AG04450 (cell line): Measurements from ENCODE around the gene SLC25A45. TPM values are rescaled to one million over a fixed set of nuclear protein-coding genes. Genes with fewer than 3 reads are reported as not detected.

Experiments
- CTCF ChIA-PET: fragments of 300-600, 350-600 bp; formaldehyde crosslinking; extraction: SDS; loops from one replicate; lab custom pipeline; 2022; ENCODE audit warnings: antibody characterized with exemption, inconsistent platforms; lab: Charles Lee
- POLR2A ChIA-PET: fragments of 350-600 bp; formaldehyde crosslinking; extraction: SDS; loops from one replicate; lab custom pipeline; 2021; ENCODE audit warnings: antibody characterized with exemption, inconsistent platforms; lab: Yijun Ruan, JAX
- DNase-seq: peaks from one replicate; pipeline ENCODE4 v3.0.0-alpha.2; 2011; ENCODE audit warnings: low read depth, low spot score
- H3K27ac ChIP-seq: one replicate; pipeline ENCODE4 v1.5.1; 2012; ENCODE audit warnings: low read depth, low read length, control low read depth
- H3K27me3 ChIP-seq: one replicate; pipeline ENCODE4 v1.6.0; 2012; ENCODE audit warnings: low read length; ENCODE audit not compliant: control insufficient read depth, insufficient read depth
- H3K4me3 ChIP-seq: 2 replicates; pipeline ENCODE4 v1.5.1; 2011; ENCODE audit warnings: mild to moderate bottlenecking, low read depth, low read length, control low read depth
- H3K9me3 ChIP-seq: 2 replicates; pipeline ENCODE4 v1.5.1; 2012; ENCODE audit warnings: low read length; ENCODE audit not compliant: control insufficient read depth, insufficient read depth
- polyA plus RNA-seq: library from polyadenylated mRNA; depleted of rRNA; stranded (reverse); fragments of >200 nt; gene quantifications from 2 replicates; pipeline ENCODE4 v1.2.3, GENCODE V29; 2011
- TF ChIP-seq, protein P1 (sequence below): IDR thresholded peaks from 2 replicates; pipeline ENCODE4 v1.5.1; 2011; ENCODE audit warnings: low read depth, low read length, control low read depth, inconsistent platforms

The SLC25A45 gene
- polyA plus RNA-seq, 1 experiment: 0.76 TPM

DNA sequence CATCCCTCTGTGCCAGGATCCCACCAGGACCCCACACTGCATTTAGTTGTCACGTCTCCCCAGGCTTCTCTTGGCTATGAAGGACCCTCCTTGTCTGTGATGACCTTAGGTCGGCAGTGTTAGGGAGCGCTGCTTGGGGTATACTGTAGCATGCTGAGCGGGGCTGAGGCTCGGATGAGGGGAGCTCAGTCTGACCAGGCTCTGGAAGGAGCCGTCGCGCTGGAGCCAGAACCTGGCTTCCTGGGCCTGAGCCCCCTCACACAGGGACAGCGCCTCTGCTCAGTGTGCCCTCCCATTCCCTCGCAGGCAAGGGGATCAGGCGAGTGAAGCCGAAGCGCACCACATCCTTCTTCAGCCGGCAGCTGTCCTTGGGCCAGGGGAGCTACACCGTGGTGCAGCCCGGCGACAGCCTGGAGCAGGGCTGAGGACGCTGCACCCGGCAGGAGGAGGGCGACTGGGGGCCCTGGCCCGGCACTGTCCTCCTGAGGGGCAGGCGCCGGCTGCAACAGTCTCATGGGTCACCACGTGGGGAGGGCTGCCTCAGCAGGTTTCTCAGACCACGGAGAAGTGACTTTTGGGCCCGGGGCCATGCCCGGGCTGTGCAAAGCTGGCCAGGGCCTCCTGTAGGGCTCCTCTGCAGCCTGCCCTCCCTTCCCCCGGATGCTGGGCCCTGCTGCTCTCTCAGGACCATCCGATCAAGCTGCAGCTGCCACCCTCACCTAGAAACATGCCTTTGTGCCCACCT, 28.7 kb upstream of the SLC25A45 start:
- ChIA-PET CTCF (no interaction called here), POLR2A (no interaction called here)
- Histone ChIP-seq H3K27ac (no peak overlapping the region), H3K4me3 (no peak overlapping the region), H3K9me3 (no peaks in the 10 kb centered on the region), H3K27me3 (no peaks in the 10 kb centered on the region)
- TF ChIP-seq, protein P1, sequence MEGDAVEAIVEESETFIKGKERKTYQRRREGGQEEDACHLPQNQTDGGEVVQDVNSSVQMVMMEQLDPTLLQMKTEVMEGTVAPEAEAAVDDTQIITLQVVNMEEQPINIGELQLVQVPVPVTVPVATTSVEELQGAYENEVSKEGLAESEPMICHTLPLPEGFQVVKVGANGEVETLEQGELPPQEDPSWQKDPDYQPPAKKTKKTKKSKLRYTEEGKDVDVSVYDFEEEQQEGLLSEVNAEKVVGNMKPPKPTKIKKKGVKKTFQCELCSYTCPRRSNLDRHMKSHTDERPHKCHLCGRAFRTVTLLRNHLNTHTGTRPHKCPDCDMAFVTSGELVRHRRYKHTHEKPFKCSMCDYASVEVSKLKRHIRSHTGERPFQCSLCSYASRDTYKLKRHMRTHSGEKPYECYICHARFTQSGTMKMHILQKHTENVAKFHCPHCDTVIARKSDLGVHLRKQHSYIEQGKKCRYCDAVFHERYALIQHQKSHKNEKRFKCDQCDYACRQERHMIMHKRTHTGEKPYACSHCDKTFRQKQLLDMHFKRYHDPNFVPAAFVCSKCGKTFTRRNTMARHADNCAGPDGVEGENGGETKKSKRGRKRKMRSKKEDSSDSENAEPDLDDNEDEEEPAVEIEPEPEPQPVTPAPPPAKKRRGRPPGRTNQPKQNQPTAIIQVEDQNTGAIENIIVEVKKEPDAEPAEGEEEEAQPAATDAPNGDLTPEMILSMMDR: no peak
- no peak for DNase-seq

DNA sequence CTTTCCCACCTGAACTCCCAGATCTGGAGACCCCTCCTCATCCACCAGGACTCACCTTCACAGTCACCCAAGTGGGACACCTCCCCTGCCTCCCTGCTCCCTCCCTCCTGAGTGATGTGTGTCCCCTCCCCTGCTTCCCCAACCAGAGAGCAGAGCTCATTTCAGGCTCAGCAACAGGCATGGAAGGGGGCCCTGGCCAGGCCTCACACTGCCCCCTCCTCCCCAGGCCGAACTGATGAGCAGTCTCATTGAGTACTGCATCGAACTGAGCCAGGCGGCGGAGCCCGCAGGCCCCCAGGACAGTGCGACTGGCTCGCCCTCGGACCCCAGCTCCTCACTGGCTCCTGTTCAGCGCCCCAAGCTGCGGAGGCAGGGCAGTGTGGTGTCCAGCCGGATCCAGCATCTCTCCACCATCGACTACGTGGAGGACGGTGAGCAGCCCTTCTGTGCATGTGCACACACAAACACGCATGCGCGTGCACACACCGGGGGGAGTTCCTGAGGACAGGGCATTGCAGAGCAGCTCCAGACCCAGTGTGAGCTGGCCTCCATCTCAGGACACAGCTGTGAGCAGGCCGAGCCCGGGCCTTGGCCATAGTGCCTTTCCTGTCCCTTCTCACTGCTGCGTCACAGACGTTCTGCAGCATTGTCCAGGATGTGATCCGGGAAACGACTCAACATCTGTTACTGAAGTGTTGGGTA, 22.3 kb upstream of the SLC25A45 start:
- H3K4me3 ChIP-seq: no peak overlapping the region
- TF ChIP-seq, protein P1: no peak
- H3K27ac ChIP-seq: no peak overlapping the region
- no peaks in the 10 kb centered on the region for H3K27me3 ChIP-seq
- CTCF ChIA-PET: interaction anchor here (0.7 to 3.0 kb wide), 2 partner anchors 12 kb away, joined by 3 to 18 read pairs; no protein-coding TSS in a partner anchor
- DNase-seq: no peak
- no peaks in the 10 kb centered on the region for H3K9me3 ChIP-seq
- POLR2A ChIA-PET: no interaction called here

DNA sequence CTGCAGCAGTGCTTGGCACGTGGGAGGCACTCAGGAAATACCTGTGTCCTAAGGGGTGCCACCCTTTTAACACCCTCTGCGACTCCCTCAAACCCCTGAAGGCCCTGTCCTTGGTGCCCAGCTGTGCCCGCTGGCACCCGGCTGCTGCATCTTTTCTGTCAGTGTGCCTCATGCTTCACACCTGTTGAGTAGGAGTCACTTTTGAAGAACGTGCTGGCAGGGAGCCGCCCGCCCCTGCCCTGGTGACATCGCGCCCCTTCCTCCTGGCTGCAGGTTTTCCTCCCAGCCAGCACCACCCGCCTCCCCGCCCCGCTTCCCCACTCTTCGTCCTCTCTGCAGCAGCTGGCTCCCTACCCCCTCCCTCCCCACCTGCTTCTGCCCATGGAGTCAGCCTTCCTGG, 21.8 kb upstream of the SLC25A45 start:
- TF ChIP-seq, protein P1: no peak
- ChIA-PET CTCF (interaction anchor here (0.7 kb wide), 1 partner anchor 12 kb away, joined by 3 read pairs; no protein-coding TSS in a partner anchor), POLR2A (no interaction called here)
- DNase-seq: no peak
- Histone ChIP-seq H3K27me3 (no peaks in the 10 kb centered on the region), H3K4me3 (no peak overlapping the region), H3K9me3 (no peaks in the 10 kb centered on the region), H3K27ac (no peak overlapping the region)

DNA sequence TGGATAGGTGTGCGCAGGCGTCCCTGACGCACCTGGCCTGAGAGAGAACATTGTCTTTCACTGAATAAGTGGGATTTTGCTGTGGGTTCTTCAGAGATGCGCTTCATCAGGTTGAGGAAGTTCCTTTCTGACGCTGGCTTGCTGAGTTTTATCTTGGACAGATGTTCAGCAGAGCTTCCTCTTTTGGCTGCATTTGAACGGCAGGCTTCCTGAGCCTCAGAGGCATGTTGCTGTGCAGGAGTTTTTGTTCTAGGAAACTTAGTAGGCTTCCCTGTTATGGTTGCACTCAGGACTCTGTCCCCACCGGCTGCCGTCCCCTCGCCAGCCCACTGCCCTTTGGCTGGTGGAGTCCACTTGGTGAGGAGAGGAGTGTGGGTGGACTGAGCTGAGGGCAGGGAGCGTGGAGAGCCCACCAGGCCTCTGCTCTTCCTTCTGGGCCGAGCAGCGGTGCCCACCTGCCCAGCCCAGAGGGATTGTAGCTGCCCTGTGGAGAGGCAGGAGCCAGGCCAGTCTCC, 21.2 kb upstream of the SLC25A45 start:
- no peak for DNase-seq
- ChIA-PET CTCF (interaction anchor here (2.0 kb wide), 1 partner anchor 13 kb away, joined by 9 read pairs; no protein-coding TSS in a partner anchor), POLR2A (no interaction called here)
- Histone ChIP-seq H3K4me3 (no peak overlapping the region), H3K9me3 (no peaks in the 10 kb centered on the region), H3K27me3 (no peaks in the 10 kb centered on the region), H3K27ac (no peak overlapping the region)
- TF ChIP-seq, protein P1: no peak
